GM19397 (cell line): Measurements from ENCODE around the gene UBB.

Experiments used
- ATAC-seq: cut with Tn5 transposase; IDR thresholded peaks from one replicate; pipeline ENCODE4 v1.9.1; 2021; ENCODE audit warnings: mild to moderate bottlenecking, moderate library complexity; ENCODE audit not compliant: unreplicated experiment

UBB gene

DNA sequence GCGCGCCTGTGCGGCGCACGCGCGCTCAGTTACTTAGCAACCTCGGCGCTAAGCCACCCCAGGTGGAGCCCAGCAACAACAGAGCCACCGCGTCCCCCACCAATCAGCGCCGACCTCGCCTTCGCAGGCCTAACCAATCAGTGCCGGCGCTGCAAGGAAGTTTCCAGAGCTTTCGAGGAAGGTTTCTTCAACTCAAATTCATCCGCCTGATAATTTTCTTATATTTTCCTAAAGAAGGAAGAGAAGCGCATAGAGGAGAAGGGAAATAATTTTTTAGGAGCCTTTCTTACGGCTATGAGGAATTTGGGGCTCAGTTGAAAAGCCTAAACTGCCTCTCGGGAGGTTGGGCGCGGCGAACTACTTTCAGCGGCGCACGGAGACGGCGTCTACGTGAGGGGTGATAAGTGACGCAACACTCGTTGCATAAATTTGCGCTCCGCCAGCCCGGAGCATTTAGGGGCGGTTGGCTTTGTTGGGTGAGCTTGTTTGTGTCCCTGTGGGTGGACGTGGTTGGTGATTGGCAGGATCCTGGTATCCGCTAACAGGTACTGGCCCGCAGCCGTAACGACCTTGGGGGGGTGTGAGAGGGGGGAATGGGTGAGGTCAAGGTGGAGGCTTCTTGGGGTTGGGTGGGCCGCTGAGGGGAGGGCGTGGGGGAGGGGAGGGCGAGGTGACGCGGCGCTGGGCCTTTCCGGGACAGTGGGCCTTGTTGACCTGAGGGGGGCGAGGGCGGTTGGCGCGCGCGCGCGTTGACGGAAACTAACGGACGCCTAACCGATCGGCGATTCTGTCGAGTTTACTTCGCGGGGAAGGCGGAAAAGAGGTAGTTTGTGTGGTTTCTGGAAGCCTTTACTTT lies at the start of gene UBB:
Gene UBB, plus strand, starts transcription at position 452 of the 856 bp plus-strand sequence. CDS start 817 bp downstream, outside the sequence.
- peak; percentile 93 for ATAC-seq

DNA sequence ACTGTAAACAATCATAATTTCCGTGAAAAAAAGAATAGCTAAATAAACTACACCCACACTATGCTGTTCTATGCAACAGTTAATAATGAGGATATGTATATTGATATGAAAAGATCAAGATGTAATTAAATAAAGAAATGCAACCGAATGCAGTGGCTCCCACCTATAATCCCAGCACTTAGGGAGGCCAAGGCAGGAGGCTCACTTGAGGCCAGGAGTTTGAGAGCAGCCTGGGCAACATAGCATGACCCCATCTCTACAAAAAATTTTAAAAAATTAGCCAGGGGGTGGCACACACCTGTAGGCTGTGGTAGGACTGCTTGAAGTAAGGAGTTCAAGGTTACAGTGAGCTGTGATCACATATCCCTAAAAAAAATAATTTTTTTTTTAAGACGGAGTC lies 42.5 kb upstream of the UBB start:
- no peak for ATAC-seq

DNA sequence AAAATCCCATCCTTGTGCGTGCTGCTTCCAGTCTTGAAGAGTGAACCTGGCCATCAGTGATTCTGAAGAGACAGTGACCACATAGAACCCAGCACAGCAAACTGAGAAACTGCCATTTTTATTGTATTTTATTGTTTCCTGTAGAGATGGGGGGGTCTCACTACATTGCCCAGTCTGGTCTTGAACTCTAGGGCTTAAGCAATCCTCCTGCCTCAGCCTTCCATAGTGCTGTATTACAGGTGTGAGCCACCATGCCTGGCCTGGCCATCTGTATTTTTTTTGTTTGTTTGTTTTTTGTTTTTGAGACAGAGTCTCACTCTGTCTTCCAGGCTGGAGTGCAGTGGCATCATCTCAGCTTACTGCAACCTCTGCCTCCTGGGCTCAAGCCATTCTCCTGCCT lies 41.5 kb upstream of the UBB start:
- ATAC-seq, result no peak

DNA sequence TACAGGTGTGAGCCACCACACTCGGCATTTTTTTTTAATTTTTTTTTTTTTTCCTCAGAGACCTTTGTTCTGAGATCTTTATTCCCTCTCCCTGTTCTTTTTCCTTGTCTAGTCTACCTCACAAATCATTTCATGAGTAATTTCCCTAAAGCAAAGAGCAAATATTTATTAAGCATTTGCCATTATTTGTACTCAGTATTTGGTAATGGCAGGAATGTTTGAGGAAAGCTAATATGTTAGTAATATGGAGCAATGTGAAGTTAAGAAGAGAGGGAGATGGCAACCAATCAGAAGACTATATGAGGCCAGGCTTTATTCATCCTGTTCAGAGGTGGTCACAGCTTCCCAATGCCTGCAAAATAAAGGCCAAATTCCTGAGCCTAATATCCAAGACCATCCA lies 40.9 kb upstream of the UBB start:
- no peak for ATAC-seq

DNA sequence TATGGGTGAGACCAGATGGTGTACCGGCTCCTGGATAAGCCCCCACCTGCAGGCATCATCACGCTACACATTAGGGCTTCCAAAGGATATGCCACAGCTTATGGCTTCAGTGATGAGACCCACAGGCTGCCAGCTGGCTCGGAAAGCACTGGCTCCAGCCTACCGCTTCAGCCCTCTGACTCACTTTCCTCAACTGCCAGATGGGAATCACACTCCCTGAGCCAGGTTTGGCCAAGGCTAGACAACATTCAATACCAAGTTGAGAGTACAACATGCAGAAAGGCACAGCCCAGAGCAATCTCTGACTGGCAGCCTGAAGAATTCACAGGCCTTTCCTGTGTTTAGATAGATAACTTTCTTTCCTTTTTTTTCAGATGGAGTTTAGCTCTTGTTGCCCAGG lies 37.9 kb upstream of the UBB start:
- ATAC-seq, result no peak

GRCh38 chr17:16343569-16343968 lies 37.3 kb upstream of the UBB start:
- ATAC-seq, result no peak

DNA sequence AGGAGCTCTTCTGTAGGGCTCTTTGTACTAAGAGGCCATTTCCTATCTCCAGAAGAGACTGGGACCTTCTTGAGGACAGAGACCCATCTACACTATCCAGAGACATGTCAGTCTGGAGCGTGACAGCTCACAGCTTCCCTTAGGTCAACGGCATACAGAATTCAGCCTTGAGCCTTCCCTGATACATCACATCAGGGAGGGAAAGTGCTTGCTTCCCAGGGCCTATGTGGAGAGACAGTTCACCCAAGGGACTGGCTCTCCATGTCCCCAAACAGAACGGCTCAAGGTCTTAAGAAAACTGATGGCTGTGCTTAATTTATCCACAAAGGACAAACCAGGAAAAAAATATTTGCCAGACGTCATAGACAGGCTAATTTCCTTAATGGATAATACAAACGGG lies 35.3 kb upstream of the UBB start:
- no peak for ATAC-seq

GRCh38 chr17:16346721-16347271 lies 34.1 kb upstream of the UBB start:
- no peak for ATAC-seq

GRCh38 chr17:16348586-16348985 lies 32.3 kb upstream of the UBB start:
- ATAC-seq, result no peak

- ATAC-seq, result no peak
Observed at GRCh38 chr17:16349431-16349830, 31.5 kb upstream of the UBB start.

DNA sequence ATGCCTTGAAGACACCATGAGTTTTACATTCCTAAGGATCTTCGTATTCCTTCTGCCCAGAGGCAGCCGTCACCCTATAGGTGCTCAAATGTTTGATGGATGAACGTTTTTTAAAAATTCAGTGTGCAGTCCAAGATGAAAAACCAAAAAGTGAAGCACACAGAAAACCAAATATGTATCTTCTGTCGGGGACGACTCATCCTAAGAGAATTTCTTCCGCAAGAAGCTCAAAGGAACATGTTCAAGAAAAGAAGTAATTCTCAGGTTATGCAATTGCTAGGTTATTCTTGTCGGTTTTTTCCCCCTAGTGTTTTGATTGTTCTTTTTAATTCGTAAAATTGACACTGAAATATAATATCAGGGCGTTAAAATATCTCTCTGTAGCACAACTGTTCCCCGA lies 29.1 kb upstream of the UBB start:
- ATAC-seq, result no peak

GRCh38 chr17:16352303-16352666 lies 28.6 kb upstream of the UBB start:
- ATAC-seq, result no peak

GRCh38 chr17:16352667-16353316 lies 28.1 kb upstream of the UBB start:
- peak; percentile 44 for ATAC-seq

DNA sequence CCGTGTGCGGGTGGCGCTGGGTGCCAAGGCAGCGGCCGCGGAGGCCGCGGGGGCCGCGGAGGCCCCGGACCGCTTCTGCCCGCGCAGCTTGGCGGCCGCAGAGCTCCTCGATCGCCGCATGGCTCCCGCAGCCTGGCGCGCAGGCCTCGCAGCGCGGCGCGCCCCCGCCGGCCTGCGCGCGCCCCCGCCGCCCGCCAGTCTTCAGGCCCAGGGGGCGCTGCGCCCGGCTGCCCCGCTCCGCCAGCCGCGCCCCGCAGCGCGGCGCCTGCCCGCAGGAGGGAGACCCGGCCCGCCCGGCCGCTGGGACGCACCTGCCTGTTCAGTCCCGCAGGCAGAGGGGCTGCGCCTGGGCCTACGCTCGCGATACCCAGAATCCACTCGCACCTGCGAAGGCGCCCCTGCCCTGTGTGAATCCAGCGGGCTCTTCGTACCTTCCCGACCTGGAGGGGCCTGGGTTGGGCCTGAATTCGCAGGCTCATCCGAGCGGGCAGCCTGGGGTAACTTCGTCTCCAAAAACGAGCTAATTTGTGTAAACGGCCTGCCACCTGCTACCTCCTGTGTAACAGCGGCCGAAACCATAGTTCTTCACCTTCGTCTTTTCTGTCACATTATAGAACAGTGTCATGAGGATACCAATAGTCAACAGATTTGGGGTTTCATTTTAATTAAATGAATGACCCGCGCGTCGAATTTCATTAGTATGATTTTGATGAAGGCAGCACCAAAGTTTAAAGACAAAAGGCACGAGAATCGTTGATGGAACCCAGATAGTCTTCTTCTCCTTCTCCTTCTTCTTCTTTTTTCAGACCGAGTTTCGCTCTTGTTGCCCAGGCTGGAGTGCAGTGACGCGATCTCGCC lies 27.3 kb upstream of the UBB start, which contains the start of gene CENPV:
Gene CENPV, minus strand, starts transcription at position 153 of the 858 bp plus-strand sequence. Its CDS starts 33 bp downstream, at position 120.
- ATAC-seq, result peak; percentile 79

DNA sequence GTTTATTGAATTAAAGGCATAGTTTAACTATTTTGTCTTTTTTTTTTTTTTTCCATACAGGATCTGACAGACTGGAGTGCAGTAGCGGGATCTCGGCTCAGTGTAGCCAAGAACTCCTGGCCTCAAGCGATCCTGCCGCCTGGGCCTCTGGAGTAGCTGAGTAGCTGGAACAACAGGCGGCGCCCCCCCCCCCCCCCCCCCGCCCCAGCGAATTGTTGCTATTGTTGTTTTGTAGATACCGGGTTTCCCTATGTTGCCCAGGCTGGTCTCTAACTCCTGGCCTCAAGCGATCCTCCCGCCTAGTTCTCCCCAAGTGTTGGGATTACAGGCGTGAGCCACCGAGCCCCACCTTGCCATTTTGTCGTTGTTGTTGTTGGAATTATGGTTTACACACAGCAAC lies 26.3 kb upstream of the UBB start:
- ATAC-seq, result no peak

DNA sequence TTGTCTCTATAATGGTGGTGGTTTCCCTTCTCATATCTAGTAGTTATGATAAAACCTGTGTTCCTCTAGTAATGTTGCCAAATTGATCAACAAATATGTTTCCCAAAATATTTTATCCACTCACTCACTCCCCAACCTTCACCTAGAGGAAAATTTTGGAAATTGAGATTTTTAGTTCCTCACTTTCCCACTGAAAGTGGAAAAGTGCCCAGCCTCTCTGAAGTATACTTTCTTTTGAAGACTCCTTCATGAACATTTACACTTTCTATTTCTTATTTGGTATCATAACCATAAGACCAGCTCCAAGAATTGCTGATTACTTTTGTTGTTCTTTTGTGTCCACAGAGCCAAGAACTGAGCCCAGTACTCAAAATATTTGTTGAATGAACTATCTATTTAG lies 22.5 kb upstream of the UBB start:
- no peak for ATAC-seq

GRCh38 chr17:16361874-16362273 lies 19.0 kb upstream of the UBB start:
- no peak for ATAC-seq

DNA sequence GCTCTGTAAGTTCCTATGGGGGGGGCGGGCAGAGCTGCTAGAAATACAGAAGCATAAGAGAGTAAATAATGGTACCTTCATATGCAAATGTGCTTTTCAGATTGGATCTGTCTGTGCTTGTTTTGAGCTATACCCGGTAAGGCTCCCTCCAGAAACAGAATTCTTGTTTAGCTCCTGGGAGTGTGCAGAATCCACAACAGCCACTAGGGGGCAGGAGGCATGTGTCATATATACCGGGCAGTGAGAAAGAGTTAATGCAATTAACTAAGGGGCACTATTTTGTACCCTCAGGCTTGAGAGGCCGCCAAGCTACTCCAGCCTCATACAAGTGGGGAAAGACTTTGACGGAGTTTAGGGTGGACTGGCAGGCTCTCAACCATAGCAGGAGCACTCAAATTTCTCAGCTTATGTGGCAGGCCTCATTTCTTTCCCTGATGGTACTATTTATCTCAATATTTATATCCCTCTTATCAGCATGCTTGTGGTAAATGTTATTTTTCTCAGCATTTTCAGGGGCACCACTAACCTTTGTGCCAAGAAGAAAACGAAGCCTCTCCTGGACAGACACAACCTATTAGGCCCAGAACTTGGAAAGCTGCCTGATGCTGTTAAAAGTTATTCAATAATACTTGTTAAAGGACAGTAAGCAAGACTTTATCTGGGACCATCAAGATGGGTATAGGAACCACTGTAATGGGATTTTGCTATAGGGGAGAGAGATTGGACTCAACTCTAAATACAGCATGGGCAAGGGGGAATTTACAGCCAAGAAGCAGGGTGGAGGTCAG lies 16.9 kb upstream of the UBB start:
- ATAC-seq, result no peak

- no peak for ATAC-seq
Observed at GRCh38 chr17:16364625-16365024, 16.3 kb upstream of the UBB start.

DNA sequence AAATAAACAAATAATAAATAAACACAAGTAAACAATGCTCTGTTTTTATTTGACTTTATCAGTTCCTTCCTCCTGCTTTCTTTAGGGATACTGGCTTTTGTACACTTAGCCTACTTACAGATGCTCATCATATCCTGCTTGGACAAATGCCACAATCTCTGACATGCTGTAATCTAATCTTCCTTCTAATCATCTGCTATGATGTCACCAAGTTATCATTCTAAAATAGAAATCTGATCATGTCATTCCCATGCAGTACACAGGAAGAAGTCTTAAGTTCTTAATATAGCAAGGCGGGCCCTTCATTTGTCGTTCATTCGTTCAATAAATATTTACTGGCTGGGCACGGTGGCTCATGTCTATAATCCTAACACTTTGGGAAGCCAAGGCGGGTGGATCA lies 9.1 kb upstream of the UBB start:
- no peak for ATAC-seq
